Peyer's patch (tissue), 4 donors: ENCODE measurements around the gene PHPT1.

Source experiments
- POLR2A ChIP-seq, 2 donors: fragments of 450-650 bp; IDR thresholded peaks; one replicate each; pipeline ENCODE4 v1.5.1; 2017; ENCODE audit warnings: antibody characterized with exemption in 2 of 2, mild to moderate bottlenecking in 2 of 2, moderate library complexity in 2 of 2
- TF ChIP-seq, protein P1 (sequence below), 6 experiments: fragments of 450-650 bp in 4 of 6; fragments of 200-600 bp in 2 of 6; sonication (generic) in 1 of 6; IDR thresholded peaks; one replicate each; pipeline ENCODE4 v1.5.1; 2017 to 2019; ENCODE audit warnings: antibody characterized with exemption in 6 of 6, mild to moderate bottlenecking in 3 of 6, moderate library complexity in 1 of 6

DNA sequence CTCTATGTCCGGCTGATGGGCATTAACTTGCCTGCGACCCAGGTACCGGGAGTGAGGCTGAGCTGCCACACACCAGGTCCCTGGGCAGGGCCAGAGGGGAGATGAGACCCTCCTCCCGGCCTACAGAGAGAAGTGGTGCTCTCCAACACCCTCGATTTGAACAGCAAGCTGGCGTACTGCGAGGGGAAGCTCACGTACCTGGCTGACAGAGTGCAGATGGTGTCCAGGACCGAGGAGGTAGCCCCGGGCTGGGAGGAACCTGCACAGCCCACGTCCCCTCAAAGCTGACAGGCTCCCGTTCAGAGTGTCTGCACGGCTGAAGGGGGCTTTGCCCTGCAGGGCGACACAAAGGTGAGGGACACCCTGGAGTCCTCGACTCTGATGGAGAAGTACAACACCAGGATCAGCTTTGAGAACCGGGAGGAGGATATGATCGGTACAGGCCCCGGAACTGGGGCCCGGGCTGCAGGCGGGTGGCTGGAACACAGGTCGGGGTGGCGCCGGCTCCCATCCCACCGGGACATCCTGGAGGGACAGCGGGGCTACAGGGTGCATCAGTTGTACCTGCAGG is 42.5 kb upstream of the PHPT1 start:
- TF ChIP-seq, protein P1, sequence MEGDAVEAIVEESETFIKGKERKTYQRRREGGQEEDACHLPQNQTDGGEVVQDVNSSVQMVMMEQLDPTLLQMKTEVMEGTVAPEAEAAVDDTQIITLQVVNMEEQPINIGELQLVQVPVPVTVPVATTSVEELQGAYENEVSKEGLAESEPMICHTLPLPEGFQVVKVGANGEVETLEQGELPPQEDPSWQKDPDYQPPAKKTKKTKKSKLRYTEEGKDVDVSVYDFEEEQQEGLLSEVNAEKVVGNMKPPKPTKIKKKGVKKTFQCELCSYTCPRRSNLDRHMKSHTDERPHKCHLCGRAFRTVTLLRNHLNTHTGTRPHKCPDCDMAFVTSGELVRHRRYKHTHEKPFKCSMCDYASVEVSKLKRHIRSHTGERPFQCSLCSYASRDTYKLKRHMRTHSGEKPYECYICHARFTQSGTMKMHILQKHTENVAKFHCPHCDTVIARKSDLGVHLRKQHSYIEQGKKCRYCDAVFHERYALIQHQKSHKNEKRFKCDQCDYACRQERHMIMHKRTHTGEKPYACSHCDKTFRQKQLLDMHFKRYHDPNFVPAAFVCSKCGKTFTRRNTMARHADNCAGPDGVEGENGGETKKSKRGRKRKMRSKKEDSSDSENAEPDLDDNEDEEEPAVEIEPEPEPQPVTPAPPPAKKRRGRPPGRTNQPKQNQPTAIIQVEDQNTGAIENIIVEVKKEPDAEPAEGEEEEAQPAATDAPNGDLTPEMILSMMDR (IDR thresholded peaks at IDR 0.05) = no peak
- TF ChIP-seq POLR2A (IDR thresholded peaks at IDR 0.05) = no peak
